Epithelial cell of esophagus (primary cell): ENCODE results near the gene SYNE3.

Experiments used
- DNase-seq: peaks from one replicate; pipeline ENCODE4 v3.0.0; 2010; ENCODE audit warnings: low read depth
- H3K4me3 ChIP-seq: 2 replicates; pipeline ENCODE4 v1.5.1; 2011; ENCODE audit warnings: mild to moderate bottlenecking, low read length, control low read depth
- TF ChIP-seq, protein P1 (sequence below): IDR thresholded peaks from 2 replicates; pipeline ENCODE4 v1.5.1; 2011; ENCODE audit warnings: low read depth, mild to moderate bottlenecking, low read length, control low read depth, inconsistent platforms; ENCODE audit not compliant: insufficient read depth; ENCODE audit errors: missing control alignments

SYNE3 gene

DNA sequence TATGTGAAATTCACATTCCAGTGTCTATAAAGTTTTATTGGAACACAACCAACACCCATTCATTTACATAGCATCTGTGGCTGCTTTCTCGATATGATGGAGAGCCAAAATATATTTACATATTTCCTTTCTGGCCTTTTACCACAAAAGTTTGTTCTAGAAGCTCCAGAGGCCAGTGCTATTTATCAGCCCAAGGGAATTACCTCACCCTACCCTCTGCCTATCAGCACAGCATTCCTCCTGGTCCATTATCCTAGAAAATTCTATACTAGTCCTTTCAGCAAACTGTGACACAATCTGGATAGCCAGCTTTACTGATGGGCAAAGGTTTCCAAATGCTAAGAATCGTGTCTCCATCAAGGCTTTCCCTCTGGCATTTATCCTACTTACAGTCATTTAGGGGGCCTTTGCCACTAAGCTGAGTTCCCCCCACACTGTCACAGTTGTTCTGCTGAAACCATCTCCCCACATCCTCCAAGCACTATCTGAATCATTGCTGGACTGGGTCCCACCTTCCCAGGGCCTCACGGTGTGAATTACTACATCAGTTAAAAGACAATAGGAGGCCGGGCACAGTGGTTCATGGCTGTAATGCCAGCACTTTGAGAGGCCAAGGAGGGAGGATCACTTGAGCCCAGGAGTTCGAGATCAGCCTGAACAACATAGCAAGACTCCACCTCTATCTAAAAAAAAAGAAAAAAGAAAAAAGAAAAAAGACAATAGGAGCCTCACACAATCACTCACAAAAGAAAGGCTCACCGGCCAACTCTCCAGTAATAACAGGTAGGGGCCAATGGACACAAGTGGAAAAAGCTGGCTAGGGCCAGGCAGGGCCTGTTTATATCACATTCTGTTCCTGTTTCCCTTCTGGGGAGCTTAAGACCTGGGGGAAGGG lies 12.1 kb downstream of the SYNE3 start:
- no peak overlapping the region for H3K4me3 ChIP-seq
- no peak for DNase-seq
- TF ChIP-seq, protein P1, sequence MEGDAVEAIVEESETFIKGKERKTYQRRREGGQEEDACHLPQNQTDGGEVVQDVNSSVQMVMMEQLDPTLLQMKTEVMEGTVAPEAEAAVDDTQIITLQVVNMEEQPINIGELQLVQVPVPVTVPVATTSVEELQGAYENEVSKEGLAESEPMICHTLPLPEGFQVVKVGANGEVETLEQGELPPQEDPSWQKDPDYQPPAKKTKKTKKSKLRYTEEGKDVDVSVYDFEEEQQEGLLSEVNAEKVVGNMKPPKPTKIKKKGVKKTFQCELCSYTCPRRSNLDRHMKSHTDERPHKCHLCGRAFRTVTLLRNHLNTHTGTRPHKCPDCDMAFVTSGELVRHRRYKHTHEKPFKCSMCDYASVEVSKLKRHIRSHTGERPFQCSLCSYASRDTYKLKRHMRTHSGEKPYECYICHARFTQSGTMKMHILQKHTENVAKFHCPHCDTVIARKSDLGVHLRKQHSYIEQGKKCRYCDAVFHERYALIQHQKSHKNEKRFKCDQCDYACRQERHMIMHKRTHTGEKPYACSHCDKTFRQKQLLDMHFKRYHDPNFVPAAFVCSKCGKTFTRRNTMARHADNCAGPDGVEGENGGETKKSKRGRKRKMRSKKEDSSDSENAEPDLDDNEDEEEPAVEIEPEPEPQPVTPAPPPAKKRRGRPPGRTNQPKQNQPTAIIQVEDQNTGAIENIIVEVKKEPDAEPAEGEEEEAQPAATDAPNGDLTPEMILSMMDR = no peak

DNA sequence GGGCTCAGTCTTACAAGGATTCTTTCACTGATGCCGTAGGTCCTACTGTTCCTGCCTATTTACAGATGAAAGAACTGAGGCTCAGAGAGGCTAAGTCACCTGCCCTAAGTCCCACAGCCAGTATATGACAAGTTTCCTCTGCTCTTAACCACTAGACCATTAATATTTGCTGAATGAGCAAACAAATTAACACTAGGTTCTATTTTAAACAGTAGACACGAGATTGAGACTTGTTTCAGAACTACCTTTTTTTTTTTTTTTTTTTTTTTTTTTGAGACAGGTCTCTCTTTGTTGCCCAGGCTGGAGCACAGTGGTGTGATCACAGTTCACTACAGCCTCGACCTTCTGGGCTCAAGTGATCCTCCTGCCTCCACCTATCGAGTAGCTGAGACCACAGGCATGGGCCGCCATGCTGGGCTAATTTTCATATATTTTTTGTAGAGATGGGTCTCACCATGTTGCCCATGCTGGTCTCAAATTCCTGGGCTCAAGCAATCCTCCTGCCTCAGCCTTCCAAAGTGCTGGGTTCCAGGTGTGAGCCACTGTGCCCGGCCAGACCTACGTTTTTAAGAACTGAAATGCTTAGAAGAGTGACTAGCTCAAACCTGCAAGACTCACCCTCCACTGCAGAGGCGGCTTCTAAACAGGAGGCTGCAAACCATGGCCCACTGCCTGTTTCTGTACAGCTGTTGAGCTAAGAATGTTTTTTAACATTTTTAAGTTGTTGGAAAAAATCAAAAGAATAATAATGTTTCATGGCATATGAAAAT lies 12.9 kb downstream of the SYNE3 start:
- H3K4me3 ChIP-seq = no peak overlapping the region
- DNase-seq = no peak
- TF ChIP-seq, protein P1 = no peak

DNA sequence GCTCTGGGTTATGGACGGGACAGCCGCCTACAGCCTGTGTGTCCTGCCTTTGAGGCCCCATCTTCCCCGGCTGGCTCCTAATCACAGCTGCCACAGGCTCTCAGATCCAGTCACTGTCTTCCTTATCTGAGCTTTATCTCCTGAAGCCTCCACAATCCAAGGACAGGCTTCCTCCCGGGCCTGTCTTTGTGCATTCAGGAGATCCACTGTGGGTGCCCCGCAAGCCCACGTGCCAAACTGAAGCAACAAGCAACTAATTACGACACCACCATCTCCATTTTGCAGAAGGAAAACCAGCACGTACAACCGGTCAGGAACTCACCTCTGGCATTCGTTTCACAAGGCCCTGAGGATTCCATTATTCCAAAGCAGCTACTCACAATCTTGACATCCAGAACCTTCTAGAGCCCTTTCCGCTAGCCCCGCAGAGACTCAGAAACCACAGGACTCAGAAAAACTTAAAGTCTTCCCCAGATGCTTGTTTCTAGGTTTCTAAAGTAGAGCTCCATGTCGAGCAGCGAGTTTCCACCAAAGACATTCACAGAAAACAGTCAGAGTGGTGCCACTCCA lies 14.0 kb downstream of the SYNE3 start:
- no peak for DNase-seq
- TF ChIP-seq, protein P1 = no peak
- H3K4me3 ChIP-seq = no peak overlapping the region

DNA sequence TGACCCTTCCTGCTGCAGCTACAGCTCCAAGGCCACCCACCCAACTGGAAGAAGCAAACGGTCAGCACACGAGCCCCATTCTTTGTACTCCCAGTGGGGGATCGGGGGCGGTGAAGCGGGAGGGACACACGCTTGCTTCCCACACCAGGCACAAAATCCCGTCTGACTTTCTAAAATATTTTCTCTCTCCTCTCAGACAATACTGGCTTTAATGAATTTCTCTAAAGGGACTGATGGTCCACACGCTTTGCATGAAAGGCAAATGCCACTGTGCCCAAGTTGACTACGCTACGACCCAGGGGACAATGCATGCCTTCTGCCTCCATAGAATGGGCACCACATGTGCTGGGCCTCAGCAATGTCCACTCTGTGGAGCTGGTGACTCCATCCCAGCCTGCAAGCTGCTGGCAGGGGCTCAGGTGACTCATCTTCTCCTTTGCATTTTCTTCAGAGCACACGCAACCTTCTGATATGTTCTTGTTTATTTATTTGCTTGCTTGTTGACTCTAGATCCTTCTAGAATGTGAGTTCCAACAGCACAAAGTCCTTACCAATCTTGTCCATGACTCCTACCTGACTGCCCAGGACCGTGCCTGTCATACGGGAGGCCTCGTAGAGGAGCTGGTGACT lies 15.6 kb downstream of the SYNE3 start:
- no peak overlapping the region for H3K4me3 ChIP-seq
- DNase-seq = peak; percentile 56
- TF ChIP-seq, protein P1 = no peak

DNA sequence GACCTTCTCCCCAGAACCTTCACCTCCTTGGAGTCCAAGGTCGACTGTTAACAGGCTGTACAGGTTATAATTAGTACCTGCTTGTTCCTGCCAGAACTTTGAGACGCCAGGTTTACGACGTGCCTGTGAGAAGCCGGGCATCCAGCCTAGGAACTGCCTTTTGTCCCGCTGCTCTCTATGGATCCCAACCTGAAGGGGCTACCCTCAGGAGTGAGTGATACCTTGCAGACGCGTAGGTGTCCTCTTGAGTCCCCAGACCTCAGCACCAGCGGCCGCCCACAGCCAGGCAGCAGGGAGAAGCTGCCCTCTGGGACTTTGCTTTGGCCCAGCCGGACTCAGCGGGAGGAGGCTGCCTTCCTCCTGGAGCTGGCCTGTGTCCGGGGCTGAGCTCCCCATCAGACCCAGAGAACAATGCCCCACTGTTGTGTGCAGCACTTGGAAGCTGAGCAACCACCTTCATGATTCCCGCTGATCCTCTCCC lies 16.2 kb downstream of the SYNE3 start:
- TF ChIP-seq, protein P1 = no peak
- no peak for DNase-seq
- H3K4me3 ChIP-seq = no peak overlapping the region

DNA sequence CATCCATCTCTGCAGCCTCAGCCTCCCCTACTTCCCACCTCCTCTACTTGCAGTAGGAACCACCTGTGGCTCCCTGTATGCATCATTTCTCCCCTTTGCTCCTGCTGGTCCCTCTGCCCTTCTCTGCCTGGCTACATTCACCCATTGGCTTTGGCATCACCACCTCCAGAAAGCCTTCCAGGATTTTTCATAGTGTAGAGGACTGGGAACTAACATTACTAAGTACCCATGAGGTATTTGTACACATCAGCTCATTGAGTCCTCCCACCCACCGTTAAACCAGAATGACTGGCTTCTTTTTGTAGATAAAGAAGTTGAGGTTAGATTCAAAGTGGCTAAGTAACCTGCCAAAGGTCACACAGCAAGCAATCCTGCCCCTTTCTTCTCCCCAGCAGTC lies 17.1 kb downstream of the SYNE3 start:
- TF ChIP-seq, protein P1 = no peak
- no peak for DNase-seq
- no peak overlapping the region for H3K4me3 ChIP-seq
